Neuron (in vitro differentiated cells): ENCODE results near the gene RBM15.
A peak's percentile ranks its signal among the peaks of the same experiment; 100 is the strongest.

Experiments
- H2AFZ ChIP-seq: one replicate; pipeline ENCODE4 v1.6.1; 2013; ENCODE audit warnings: low read depth, mild to moderate bottlenecking, inconsistent platforms, low read length, moderate library complexity
- H3K27me3 ChIP-seq: one replicate; pipeline ENCODE4 v1.6.1; 2013; ENCODE audit warnings: low read length; ENCODE audit not compliant: insufficient read depth
- H3K36me3 ChIP-seq: one replicate; pipeline ENCODE4 v1.6.1; 2013; ENCODE audit warnings: low read length; ENCODE audit not compliant: insufficient read depth
- H3K4me1 ChIP-seq: one replicate; pipeline ENCODE4 v1.6.1; 2013; ENCODE audit warnings: low read length; ENCODE audit not compliant: insufficient read depth
- H3K4me3 ChIP-seq: 2 replicates; pipeline ENCODE4 v1.5.1; 2013; ENCODE audit warnings: mild to moderate bottlenecking, low read length, moderate library complexity
- H3K9me3 ChIP-seq: one replicate; pipeline ENCODE4 v1.6.1; 2013; ENCODE audit warnings: low read length

The RBM15 gene

GRCh38 chr1:110335265-110335664 is 3.9 kb upstream of the RBM15 start:
- Histone ChIP-seq H3K27me3 (no peaks in the 10 kb centered on the region), H3K4me3 (no peak overlapping the region), H3K9me3 (no peaks in the 10 kb centered on the region), H2AFZ (no peak overlapping the region), H3K4me1 (peaks cover 8% of the 10 kb centered on the region), H3K36me3 (no peaks in the 10 kb centered on the region)

- H3K9me3 ChIP-seq: peaks cover 4% of the 10 kb centered on the region
- peaks cover 9% of the 10 kb centered on the region for H3K36me3 ChIP-seq
- no peaks in the 10 kb centered on the region for H3K27me3 ChIP-seq
- H3K4me1 ChIP-seq: peaks cover 20% of the 10 kb centered on the region
- no peak overlapping the region for H3K4me3 ChIP-seq
- H2AFZ ChIP-seq: no peak overlapping the region
Measured at GRCh38 chr1:110336300-110337039, 2.7 kb upstream of the RBM15 start.

- Histone ChIP-seq H3K4me3 (peak overlapping the region; percentile 86), H3K36me3 (peaks cover 20% of the 10 kb centered on the region), H3K9me3 (peaks cover 4% of the 10 kb centered on the region), H3K27me3 (no peaks in the 10 kb centered on the region), H2AFZ (peak overlapping the region; percentile 90), H3K4me1 (peaks cover 33% of the 10 kb centered on the region)
Measured at GRCh38 chr1:110337704-110338308, 1.4 kb upstream of the RBM15 start.

GRCh38 chr1:110338309-110338885 is 780 bp upstream of the RBM15 start:
- peaks cover 24% of the 10 kb centered on the region for H3K36me3 ChIP-seq
- H2AFZ ChIP-seq: peak overlapping the region; percentile 90
- peak overlapping the region; percentile 86 for H3K4me3 ChIP-seq
- peaks cover 39% of the 10 kb centered on the region for H3K4me1 ChIP-seq
- H3K27me3 ChIP-seq: no peaks in the 10 kb centered on the region
- peaks cover 4% of the 10 kb centered on the region for H3K9me3 ChIP-seq

GRCh38 chr1:110339407-110340206 is 430 bp downstream of the RBM15 start:
- Histone ChIP-seq H3K27me3 (no peaks in the 10 kb centered on the region), H2AFZ (peak overlapping the region; percentile 31), H3K4me3 (peak overlapping the region; percentile 86), H3K9me3 (peaks cover 4% of the 10 kb centered on the region), H3K4me1 (peaks cover 49% of the 10 kb centered on the region), H3K36me3 (peaks cover 36% of the 10 kb centered on the region)

- Histone ChIP-seq H3K9me3 (peaks cover 4% of the 10 kb centered on the region), H3K4me1 (peaks cover 49% of the 10 kb centered on the region), H3K27me3 (no peaks in the 10 kb centered on the region), H3K36me3 (peaks cover 41% of the 10 kb centered on the region), H3K4me3 (peak overlapping the region; percentile 86), H2AFZ (no peak overlapping the region)
Measured at GRCh38 chr1:110340207-110340468, 961 bp downstream of the RBM15 start.

GRCh38 chr1:110341146-110341871 is 2.1 kb downstream of the RBM15 start:
- Histone ChIP-seq H3K4me1 (peaks cover 56% of the 10 kb centered on the region), H2AFZ (no peak overlapping the region), H3K27me3 (no peaks in the 10 kb centered on the region), H3K4me3 (peak overlapping the region; percentile 38), H3K36me3 (peaks cover 46% of the 10 kb centered on the region), H3K9me3 (peaks cover 4% of the 10 kb centered on the region)

- Histone ChIP-seq H3K4me1 (peaks cover 62% of the 10 kb centered on the region), H3K27me3 (no peaks in the 10 kb centered on the region), H3K9me3 (peaks cover 4% of the 10 kb centered on the region), H3K36me3 (peaks cover 52% of the 10 kb centered on the region), H3K4me3 (peak overlapping the region; percentile 38), H2AFZ (no peak overlapping the region)
Measured at GRCh38 chr1:110341872-110342331, 2.7 kb downstream of the RBM15 start.

- Histone ChIP-seq H3K36me3 (peaks cover 64% of the 10 kb centered on the region), H3K4me1 (peaks cover 69% of the 10 kb centered on the region)
Measured at GRCh38 chr1:110343249-110343648, 4.1 kb downstream of the RBM15 start.

GRCh38 chr1:110344152-110344551 is 5.0 kb downstream of the RBM15 start:
- peak overlapping the region; percentile 38 for H3K4me3 ChIP-seq

More at GRCh38 chr1:110343249-110343648, 4.1 kb downstream of the RBM15 start:
- Histone ChIP-seq H3K9me3 (peaks cover 4% of the 10 kb centered on the region), H3K4me3 (peak overlapping the region; percentile 38), H2AFZ (no peak overlapping the region), H3K27me3 (no peaks in the 10 kb centered on the region)

GRCh38 chr1:110345480-110345879 is 6.3 kb downstream of the RBM15 start:
- Histone ChIP-seq H3K9me3 (peaks cover 4% of the 10 kb centered on the region), H3K36me3 (peaks cover 74% of the 10 kb centered on the region), H3K4me1 (peaks cover 77% of the 10 kb centered on the region), H3K4me3 (no peak overlapping the region), H2AFZ (no peak overlapping the region), H3K27me3 (no peaks in the 10 kb centered on the region)

More at GRCh38 chr1:110344152-110344551, 5.0 kb downstream of the RBM15 start:
- Histone ChIP-seq H3K36me3 (peaks cover 72% of the 10 kb centered on the region), H3K9me3 (peaks cover 4% of the 10 kb centered on the region), H3K27me3 (no peaks in the 10 kb centered on the region), H3K4me1 (peaks cover 77% of the 10 kb centered on the region), H2AFZ (no peak overlapping the region)

GRCh38 chr1:110346690-110347089 is 7.5 kb downstream of the RBM15 start:
- no peak overlapping the region for H3K4me3 ChIP-seq
- no peaks in the 10 kb centered on the region for H3K27me3 ChIP-seq
- peaks cover 73% of the 10 kb centered on the region for H3K36me3 ChIP-seq
- H3K4me1 ChIP-seq: peaks cover 73% of the 10 kb centered on the region
- H3K9me3 ChIP-seq: no peaks in the 10 kb centered on the region
- H2AFZ ChIP-seq: no peak overlapping the region
